ENCODE measurements around the gene KLHL1.

KLHL1 gene

DNA sequence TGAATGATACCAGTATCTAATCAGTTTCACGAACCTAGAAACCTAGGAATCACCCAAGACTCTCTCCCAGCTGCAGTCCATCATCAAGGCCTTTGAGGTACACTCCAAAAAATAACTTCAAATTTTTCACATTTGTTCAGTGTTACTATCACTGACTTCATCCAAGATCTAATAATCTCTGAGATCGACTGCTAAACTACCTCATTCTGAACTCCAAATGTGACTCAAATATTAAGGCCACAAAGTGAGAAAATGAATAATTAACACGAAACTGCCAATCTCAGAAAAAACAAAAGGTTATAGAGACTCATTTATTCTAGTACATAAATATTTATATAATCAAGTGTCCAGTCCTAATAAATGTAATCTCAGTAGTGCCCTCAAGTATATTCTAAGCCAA, 430.9 kb downstream of the KLHL1 start:
- no peak for DNase-seq

DNA sequence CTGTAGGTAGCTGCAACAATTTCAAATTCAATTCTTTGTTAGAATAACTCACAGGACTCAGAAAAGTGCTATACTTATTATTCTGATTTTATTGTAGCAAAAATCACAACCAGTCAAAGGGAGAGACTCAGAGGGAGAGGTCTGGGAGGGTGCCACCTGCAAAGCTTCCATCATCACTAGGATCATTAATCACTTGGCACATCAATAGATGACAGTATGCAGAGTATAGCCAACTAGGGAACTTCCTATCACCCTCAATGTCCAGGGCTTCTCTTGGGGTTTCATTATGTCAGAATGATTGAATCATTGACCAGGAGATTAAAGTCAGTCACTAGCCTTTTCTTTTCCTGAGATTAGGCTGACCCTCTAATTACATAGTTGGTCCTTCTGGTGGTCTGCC, 432.0 kb downstream of the KLHL1 start:
- no peak for DNase-seq

DNA sequence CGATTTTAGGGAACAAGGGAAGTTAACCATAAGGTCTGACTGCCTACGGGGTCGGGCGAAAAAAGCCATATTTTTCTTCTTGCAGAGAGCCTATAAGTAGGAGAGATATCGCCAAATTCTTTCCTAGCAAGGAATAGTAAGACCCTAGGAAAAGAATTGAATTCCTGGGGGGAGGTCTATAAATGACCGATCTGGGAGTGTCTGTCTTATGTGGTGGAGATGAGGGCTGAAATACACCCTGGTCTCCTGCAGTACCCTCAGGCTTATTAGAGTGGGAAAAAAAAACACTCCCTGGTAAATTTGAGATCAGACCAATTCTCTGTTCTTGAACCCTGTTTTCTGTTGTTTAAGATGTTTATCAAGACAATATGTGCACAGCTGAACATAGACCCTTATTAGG, 448.1 kb downstream of the KLHL1 start:
- no peak for DNase-seq

DNA sequence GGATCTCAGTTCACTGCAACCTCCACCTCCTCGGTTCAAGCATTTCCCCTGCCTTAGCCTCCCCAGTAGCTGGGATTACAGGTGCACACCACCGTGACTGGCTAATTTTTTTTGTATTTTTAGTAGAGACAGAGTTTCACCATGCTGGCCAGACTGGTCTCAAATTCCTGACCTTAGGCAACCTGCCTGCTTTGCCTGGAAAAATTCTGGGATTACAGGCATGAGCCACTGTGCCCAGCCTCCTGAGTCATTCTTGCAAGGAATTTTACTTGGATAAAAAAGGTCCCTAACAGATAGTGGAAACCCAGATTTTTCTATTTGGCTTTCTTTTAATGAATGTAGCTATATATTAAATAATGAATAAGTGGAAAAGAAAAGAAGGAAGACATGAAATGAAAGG, 450.6 kb downstream of the KLHL1 start:
- no peak for DNase-seq

DNA sequence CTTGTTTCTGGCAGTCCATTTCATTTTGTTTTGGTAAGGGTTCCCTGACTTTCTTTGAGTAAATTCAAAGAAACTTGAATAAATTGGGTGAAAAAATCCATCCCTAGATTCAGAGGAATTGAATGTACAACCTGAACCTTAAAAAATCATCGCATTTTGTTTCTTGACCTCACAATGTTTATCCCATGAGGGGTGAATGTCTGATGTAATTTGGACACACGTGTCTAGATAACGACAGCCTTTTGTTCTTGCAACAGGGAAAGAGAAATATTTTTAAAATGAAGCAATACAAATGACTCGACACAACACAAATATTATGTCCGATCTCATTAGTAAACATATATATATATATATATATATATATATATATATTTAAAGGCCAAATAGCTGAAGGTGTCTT, 453.9 kb downstream of the KLHL1 start:
- DNase-seq, result no peak
